ENCODE data around the gene SVEP1. TPM values are rescaled to one million over a fixed set of nuclear protein-coding genes. Genes with fewer than 3 reads are reported as not detected.

The SVEP1 gene
- total and polyA plus RNA-seq, 2 donors from 2014 or later, result 1.1 to 19.3 TPM

DNA sequence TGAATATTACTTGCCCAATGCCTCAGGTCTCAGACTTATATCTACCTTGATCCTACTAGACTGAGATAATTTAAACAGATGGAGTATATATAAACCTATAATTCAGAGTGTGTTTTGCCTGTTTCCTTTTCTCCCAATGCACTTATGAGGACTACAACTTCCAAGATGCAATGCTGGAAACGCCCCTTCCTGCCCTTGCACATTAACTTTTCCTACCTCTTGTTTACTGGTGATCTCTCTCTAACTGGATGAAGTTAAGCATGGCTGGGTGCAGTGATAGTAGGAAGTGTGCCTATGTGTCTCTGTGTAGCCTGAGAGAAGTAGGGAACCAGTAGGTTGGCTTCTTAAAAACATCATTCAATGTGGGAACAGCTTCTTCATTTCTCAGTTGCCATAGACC lies 115.2 kb downstream of the SVEP1 start:
- H3K9me3 ChIP-seq (ENCODE audit: control insufficient read depth in 2 of 3, insufficient read depth in 1 of 3, low read length in 3 of 3), result no peaks in the 10 kb centered on the region
- no peak for FAIRE-seq
- no peak overlapping the region for H3K9ac ChIP-seq (ENCODE audit: low read length in 3 of 3)
- intact Hi-C loops (cut with DNase I), result no loop called here
- TF ChIP-seq, protein P1, sequence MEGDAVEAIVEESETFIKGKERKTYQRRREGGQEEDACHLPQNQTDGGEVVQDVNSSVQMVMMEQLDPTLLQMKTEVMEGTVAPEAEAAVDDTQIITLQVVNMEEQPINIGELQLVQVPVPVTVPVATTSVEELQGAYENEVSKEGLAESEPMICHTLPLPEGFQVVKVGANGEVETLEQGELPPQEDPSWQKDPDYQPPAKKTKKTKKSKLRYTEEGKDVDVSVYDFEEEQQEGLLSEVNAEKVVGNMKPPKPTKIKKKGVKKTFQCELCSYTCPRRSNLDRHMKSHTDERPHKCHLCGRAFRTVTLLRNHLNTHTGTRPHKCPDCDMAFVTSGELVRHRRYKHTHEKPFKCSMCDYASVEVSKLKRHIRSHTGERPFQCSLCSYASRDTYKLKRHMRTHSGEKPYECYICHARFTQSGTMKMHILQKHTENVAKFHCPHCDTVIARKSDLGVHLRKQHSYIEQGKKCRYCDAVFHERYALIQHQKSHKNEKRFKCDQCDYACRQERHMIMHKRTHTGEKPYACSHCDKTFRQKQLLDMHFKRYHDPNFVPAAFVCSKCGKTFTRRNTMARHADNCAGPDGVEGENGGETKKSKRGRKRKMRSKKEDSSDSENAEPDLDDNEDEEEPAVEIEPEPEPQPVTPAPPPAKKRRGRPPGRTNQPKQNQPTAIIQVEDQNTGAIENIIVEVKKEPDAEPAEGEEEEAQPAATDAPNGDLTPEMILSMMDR (IDR thresholded peaks at IDR 0.05; ENCODE audit: borderline replicate concordance, extremely low read depth, insufficient read depth), result no peak
- no peak for DNase-seq
- H3K4me3 ChIP-seq (ENCODE audit: low read length in 3 of 3), result no peak overlapping the region
- no peaks in the 10 kb centered on the region for H3K36me3 ChIP-seq (ENCODE audit: control insufficient read depth in 2 of 3, insufficient read depth in 3 of 3, low read length in 3 of 3)
- no peaks in the 10 kb centered on the region for H3K27me3 ChIP-seq (ENCODE audit: control insufficient read depth, insufficient read depth, low read length)
- H3K27ac ChIP-seq (ENCODE audit: low read depth in 2 of 2, low read length in 2 of 2), result no peak overlapping the region
- H3K4me1 ChIP-seq (ENCODE audit: control insufficient read depth in 2 of 3, insufficient read depth in 2 of 3, low read depth in 1 of 3, low read length in 3 of 3), result no peaks in the 10 kb centered on the region

DNA sequence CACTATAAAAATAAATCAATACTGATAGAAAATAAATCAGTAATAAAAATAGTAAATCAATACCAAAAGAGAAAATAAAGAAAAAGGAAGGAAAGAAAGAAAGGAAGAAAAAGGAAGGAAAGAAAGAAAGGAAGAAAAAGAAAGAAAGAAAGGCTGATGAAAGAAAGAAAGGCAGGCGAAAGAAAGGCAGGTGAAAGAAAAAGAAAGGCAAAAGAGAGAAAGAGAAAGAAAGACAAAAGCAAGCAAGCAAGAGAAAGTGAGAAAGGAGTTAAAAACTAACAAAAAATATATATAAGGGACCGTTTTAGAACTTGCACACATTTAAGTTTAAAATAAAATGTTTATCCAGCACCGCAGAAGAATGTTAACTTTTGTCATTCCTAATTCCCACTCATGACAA lies 116.0 kb downstream of the SVEP1 start:
- TF ChIP-seq, protein P1 (IDR thresholded peaks at IDR 0.05; ENCODE audit: borderline replicate concordance, extremely low read depth, insufficient read depth), result no peak
- H3K4me1 ChIP-seq (ENCODE audit: control insufficient read depth in 2 of 3, insufficient read depth in 2 of 3, low read depth in 1 of 3, low read length in 3 of 3), result no peaks in the 10 kb centered on the region
- no peak for FAIRE-seq
- no peak overlapping the region for H3K4me3 ChIP-seq (ENCODE audit: low read length in 3 of 3)
- H3K36me3 ChIP-seq (ENCODE audit: control insufficient read depth in 2 of 3, insufficient read depth in 3 of 3, low read length in 3 of 3), result no peaks in the 10 kb centered on the region
- intact Hi-C loops (cut with DNase I), result no loop called here
- no peak for DNase-seq
- H3K9ac ChIP-seq (ENCODE audit: low read length in 3 of 3), result no peak overlapping the region
- no peaks in the 10 kb centered on the region for H3K9me3 ChIP-seq (ENCODE audit: control insufficient read depth in 2 of 3, insufficient read depth in 1 of 3, low read length in 3 of 3)
- no peak overlapping the region for H3K27ac ChIP-seq (ENCODE audit: low read depth in 2 of 2, low read length in 2 of 2)
- H3K27me3 ChIP-seq (ENCODE audit: control insufficient read depth, insufficient read depth, low read length), result no peaks in the 10 kb centered on the region

DNA sequence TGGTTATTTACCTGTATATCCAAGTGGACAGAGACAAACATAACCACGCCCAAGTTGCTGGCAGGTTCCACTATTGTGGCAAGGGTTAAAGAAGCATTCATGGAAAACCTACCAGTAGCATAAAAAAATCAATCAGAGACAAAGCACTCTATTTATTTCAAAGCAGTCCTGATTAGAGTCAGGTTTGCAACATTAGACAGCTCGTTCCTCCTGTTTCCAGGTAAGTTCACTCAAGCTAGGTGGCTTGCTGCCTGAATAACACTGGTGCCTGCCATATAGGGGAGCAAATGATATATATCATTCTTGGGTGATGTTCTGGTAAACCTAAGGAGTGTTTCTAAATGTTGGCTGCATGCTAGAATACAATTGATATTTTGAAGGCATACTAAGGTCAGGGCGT lies 122.3 kb downstream of the SVEP1 start:
- no peak overlapping the region for H3K27ac ChIP-seq (ENCODE audit: low read depth in 2 of 2, low read length in 2 of 2)
- H3K9ac ChIP-seq (ENCODE audit: low read length in 3 of 3), result no peak overlapping the region
- intact Hi-C loops (cut with DNase I), result no loop called here
- no peak for DNase-seq
- no peak for FAIRE-seq
- no peaks in the 10 kb centered on the region for H3K4me1 ChIP-seq (ENCODE audit: control insufficient read depth in 2 of 3, insufficient read depth in 2 of 3, low read depth in 1 of 3, low read length in 3 of 3)
- no peaks in the 10 kb centered on the region for H3K9me3 ChIP-seq (ENCODE audit: control insufficient read depth in 2 of 3, insufficient read depth in 1 of 3, low read length in 3 of 3)
- no peak overlapping the region for H3K4me3 ChIP-seq (ENCODE audit: low read length in 3 of 3)
- TF ChIP-seq, protein P1 (IDR thresholded peaks at IDR 0.05; ENCODE audit: borderline replicate concordance, extremely low read depth, insufficient read depth), result no peak
- H3K36me3 ChIP-seq (ENCODE audit: control insufficient read depth in 2 of 3, insufficient read depth in 3 of 3, low read length in 3 of 3), result no peaks in the 10 kb centered on the region
- H3K27me3 ChIP-seq (ENCODE audit: control insufficient read depth, insufficient read depth, low read length), result no peaks in the 10 kb centered on the region

GRCh38 chr9:110456681-110457080 lies 122.9 kb downstream of the SVEP1 start:
- H3K4me3 ChIP-seq (ENCODE audit: low read length in 3 of 3), result no peak overlapping the region
- TF ChIP-seq, protein P1 (IDR thresholded peaks at IDR 0.05; ENCODE audit: borderline replicate concordance, extremely low read depth, insufficient read depth), result no peak
- no peaks in the 10 kb centered on the region for H3K36me3 ChIP-seq (ENCODE audit: control insufficient read depth in 2 of 3, insufficient read depth in 3 of 3, low read length in 3 of 3)
- DNase-seq, result no peak
- intact Hi-C loops (cut with DNase I), result no loop called here
- H3K27me3 ChIP-seq (ENCODE audit: control insufficient read depth, insufficient read depth, low read length), result no peaks in the 10 kb centered on the region
- H3K4me1 ChIP-seq (ENCODE audit: control insufficient read depth in 2 of 3, insufficient read depth in 2 of 3, low read depth in 1 of 3, low read length in 3 of 3), result no peaks in the 10 kb centered on the region
- no peak for FAIRE-seq
- no peak overlapping the region for H3K27ac ChIP-seq (ENCODE audit: low read depth in 2 of 2, low read length in 2 of 2)
- no peak overlapping the region for H3K9ac ChIP-seq (ENCODE audit: low read length in 3 of 3)
- no peaks in the 10 kb centered on the region for H3K9me3 ChIP-seq (ENCODE audit: control insufficient read depth in 2 of 3, insufficient read depth in 1 of 3, low read length in 3 of 3)

Measured in kidney (tissue), 14 donors.